DMS153 treated with DMSO at 0.1 percent for 48 hours (cell line): ENCODE data around the gene PSMC3IP.
"Not testable (repeated sequence)": the region's sequence is repeated elsewhere in the genome, so short reads cannot be mapped to it uniquely, and the experiment has no call there.

Source experiments
- DNase-seq: peaks from one replicate; lab custom pipeline; 2025; ENCODE audit not compliant: unreplicated experiment; lab: John Stamatoyannopoulos, UW

Gene PSMC3IP

GRCh38 chr17:42577532-42578281 lies at the start of gene PSMC3IP:
PSMC3IP (minus strand) TSS chr17:42577729; CDS start chr17:42577686, 43 bp downstream.
- peak; percentile 93 for DNase-seq

- DNase-seq = peak; percentile 23
These were observed 46.4 kb upstream of the PSMC3IP start for GRCh38 chr17:42623732-42624596.

GRCh38 chr17:42623271-42623670 lies 45.7 kb upstream of the PSMC3IP start:
- no peak for DNase-seq

- DNase-seq = not testable (repeated sequence)
These were observed 44.5 kb upstream of the PSMC3IP start for GRCh38 chr17:42621987-42622386.

- DNase-seq = peak; percentile 60
These were observed 41.1 kb upstream of the PSMC3IP start for GRCh38 chr17:42618442-42619150.

- DNase-seq = no peak
These were observed 40.5 kb upstream of the PSMC3IP start for GRCh38 chr17:42617956-42618431.

- no peak for DNase-seq
These were observed 36.3 kb upstream of the PSMC3IP start for GRCh38 chr17:42613699-42614295.

- no peak for DNase-seq
These were observed 34.5 kb upstream of the PSMC3IP start for GRCh38 chr17:42612013-42612412.

- DNase-seq = not testable (repeated sequence)
These were observed 32.6 kb upstream of the PSMC3IP start for GRCh38 chr17:42609814-42610801.

GRCh38 chr17:42609182-42609813 lies 31.8 kb upstream of the PSMC3IP start, which contains the start of the genes RETREG3 and TUBG1:
RETREG3 (minus strand) TSS chr17:42609374; CDS start chr17:42609324, 50 bp downstream.
TUBG1 (plus strand) TSS chr17:42609683; CDS start chr17:42609738, 55 bp downstream.
- peak; percentile 98 for DNase-seq

- no peak for DNase-seq
These were observed 31.0 kb upstream of the PSMC3IP start for GRCh38 chr17:42608305-42609181.

GRCh38 chr17:42607769-42608168 lies 30.2 kb upstream of the PSMC3IP start:
- no peak for DNase-seq

- no peak for DNase-seq
These were observed 25.8 kb upstream of the PSMC3IP start for GRCh38 chr17:42603318-42603717.

- no peak for DNase-seq
These were observed 21.4 kb upstream of the PSMC3IP start for GRCh38 chr17:42598905-42599304.

GRCh38 chr17:42596386-42596785 lies 18.9 kb upstream of the PSMC3IP start:
- no peak for DNase-seq

- no peak for DNase-seq
These were observed 13.9 kb upstream of the PSMC3IP start for GRCh38 chr17:42591411-42591810.

GRCh38 chr17:42590886-42591285 lies 13.4 kb upstream of the PSMC3IP start:
- DNase-seq = no peak
